ENCODE measurements around the gene EMC1. TPM values are rescaled to one million over a fixed set of nuclear protein-coding genes. Genes with fewer than 3 reads are reported as not detected.
"Not testable (repeated sequence)": the region's sequence is repeated elsewhere in the genome, so short reads cannot be mapped to it uniquely, and the experiment has no call there.

EMC1 gene
- total RNA-seq, 2 experiments from 2014 or later, result 40.2 to 43.2 TPM

- Mint-ChIP-seq H3K36me3 (ENCODE audit: low read depth) (peaks cover 12% of the 10 kb centered on the region), H3K27me3 (ENCODE audit: low read depth) (peaks cover 15% of the 10 kb centered on the region)
- DNase-seq; H3K9me3 Mint-ChIP-seq; intact Hi-C loops (cut with micrococcal nuclease); H3K4me1 Mint-ChIP-seq (ENCODE audit: low read depth); H3K27ac Mint-ChIP-seq; H3K4me3 Mint-ChIP-seq: not testable (repeated sequence)
- CTCF ChIA-PET, result interaction anchor here (1.4 kb wide), 1 partner anchor 309 kb away, joined by 3 read pairs; no protein-coding TSS in a partner anchor
These were observed 22.7 kb upstream of the EMC1 start for GRCh38 chr1:19273844-19274531.

GRCh38 chr1:19273106-19273843 is 22.0 kb upstream of the EMC1 start:
- H3K4me3 Mint-ChIP-seq, result no peak overlapping the region
- intact Hi-C loops (cut with micrococcal nuclease), result no loop called here

GRCh38 chr1:19272064-19272463 is 20.7 kb upstream of the EMC1 start:
- Mint-ChIP-seq H3K9me3 (peaks cover 7% of the 10 kb centered on the region), H3K36me3 (ENCODE audit: low read depth) (peaks cover 12% of the 10 kb centered on the region), H3K4me1 (ENCODE audit: low read depth) (peaks cover 2% of the 10 kb centered on the region), H3K27me3 (ENCODE audit: low read depth) (peaks cover 15% of the 10 kb centered on the region), H3K4me3 (no peak overlapping the region), H3K27ac (no peak overlapping the region)
- no peak for DNase-seq
- CTCF ChIA-PET, result interaction anchor here (0.6 kb wide), 1 partner anchor 11 kb away, joined by 7 read pairs; no protein-coding TSS in a partner anchor
- intact Hi-C loops (cut with micrococcal nuclease), result no loop called here

More at GRCh38 chr1:19273106-19273843, 22.0 kb upstream of the EMC1 start:
- Mint-ChIP-seq H3K36me3 (ENCODE audit: low read depth) (peaks cover 12% of the 10 kb centered on the region), H3K4me1 (ENCODE audit: low read depth) (peaks cover 2% of the 10 kb centered on the region), H3K9me3 (peaks cover 7% of the 10 kb centered on the region), H3K27ac (no peak overlapping the region), H3K27me3 (ENCODE audit: low read depth) (peaks cover 15% of the 10 kb centered on the region)
- CTCF ChIA-PET, result interaction anchor here (1.4 kb wide), 1 partner anchor 310 kb away, joined by 3 read pairs; no protein-coding TSS in a partner anchor
- DNase-seq, result no peak

GRCh38 chr1:19270343-19270730 is 19.0 kb upstream of the EMC1 start:
- H3K36me3 Mint-ChIP-seq (ENCODE audit: low read depth); H3K27ac Mint-ChIP-seq; intact Hi-C loops (cut with micrococcal nuclease); H3K4me1 Mint-ChIP-seq (ENCODE audit: low read depth); CTCF ChIA-PET; H3K9me3 Mint-ChIP-seq; DNase-seq; H3K4me3 Mint-ChIP-seq: not testable (repeated sequence)
- H3K27me3 Mint-ChIP-seq (ENCODE audit: low read depth), result peaks cover 15% of the 10 kb centered on the region

- intact Hi-C loops (cut with micrococcal nuclease); CTCF ChIA-PET; H3K9me3 Mint-ChIP-seq; H3K36me3 Mint-ChIP-seq (ENCODE audit: low read depth); DNase-seq; H3K4me3 Mint-ChIP-seq; H3K4me1 Mint-ChIP-seq (ENCODE audit: low read depth); H3K27ac Mint-ChIP-seq: not testable (repeated sequence)
- H3K27me3 Mint-ChIP-seq (ENCODE audit: low read depth), result peaks cover 15% of the 10 kb centered on the region
These were observed 18.4 kb upstream of the EMC1 start for GRCh38 chr1:19269427-19270342.

GRCh38 chr1:19268445-19268844 is 17.1 kb upstream of the EMC1 start:
- Mint-ChIP-seq H3K9me3 (no peaks in the 10 kb centered on the region), H3K27me3 (ENCODE audit: low read depth) (peaks cover 11% of the 10 kb centered on the region), H3K4me1 (ENCODE audit: low read depth) (no peaks in the 10 kb centered on the region), H3K4me3 (no peak overlapping the region), H3K36me3 (ENCODE audit: low read depth) (peaks cover 5% of the 10 kb centered on the region), H3K27ac (no peak overlapping the region)
- CTCF ChIA-PET, result no interaction called here
- no peak for DNase-seq
- intact Hi-C loops (cut with micrococcal nuclease), result no loop called here

GRCh38 chr1:19262744-19263143 is 11.4 kb upstream of the EMC1 start:
- CTCF ChIA-PET, result interaction anchor here (0.9 kb wide), 1 partner anchor 8 kb away, joined by 3 read pairs; no protein-coding TSS in a partner anchor
- no peak for DNase-seq
- H3K27me3 Mint-ChIP-seq (ENCODE audit: low read depth), result no peaks in the 10 kb centered on the region
- intact Hi-C loops (cut with micrococcal nuclease), result no loop called here
- H3K4me1 Mint-ChIP-seq (ENCODE audit: low read depth), result no peaks in the 10 kb centered on the region
- no peak overlapping the region for H3K4me3 Mint-ChIP-seq
- no peaks in the 10 kb centered on the region for H3K9me3 Mint-ChIP-seq
- H3K36me3 Mint-ChIP-seq (ENCODE audit: low read depth), result peaks cover 10% of the 10 kb centered on the region
- H3K27ac Mint-ChIP-seq, result no peak overlapping the region

GRCh38 chr1:19262047-19262446 is 10.7 kb upstream of the EMC1 start:
- Mint-ChIP-seq H3K4me3 (no peak overlapping the region), H3K27ac (no peak overlapping the region), H3K9me3 (no peaks in the 10 kb centered on the region), H3K36me3 (ENCODE audit: low read depth) (peaks cover 13% of the 10 kb centered on the region), H3K4me1 (ENCODE audit: low read depth) (peaks cover 5% of the 10 kb centered on the region), H3K27me3 (ENCODE audit: low read depth) (no peaks in the 10 kb centered on the region)
- DNase-seq, result no peak
- CTCF ChIA-PET, result interaction anchor here (0.6 to 1.1 kb wide), 2 partner anchors 18 to 248 kb away, joined by 4 to 6 read pairs; no protein-coding TSS in a partner anchor
- intact Hi-C loops (cut with micrococcal nuclease), result no loop called here

GRCh38 chr1:19260211-19261138 is 9.2 kb upstream of the EMC1 start:
- Mint-ChIP-seq H3K27me3 (ENCODE audit: low read depth) (no peaks in the 10 kb centered on the region), H3K4me3 (no peak overlapping the region)

GRCh38 chr1:19258353-19258752 is 7.0 kb upstream of the EMC1 start:
- CTCF ChIA-PET, result interaction anchor here (1.2 kb wide), 1 partner anchor 18 kb away, joined by 3 read pairs; no protein-coding TSS in a partner anchor
- Mint-ChIP-seq H3K4me3 (no peak overlapping the region), H3K9me3 (no peaks in the 10 kb centered on the region), H3K36me3 (ENCODE audit: low read depth) (peaks cover 17% of the 10 kb centered on the region), H3K27me3 (ENCODE audit: low read depth) (no peaks in the 10 kb centered on the region), H3K27ac (no peak overlapping the region), H3K4me1 (ENCODE audit: low read depth) (peaks cover 36% of the 10 kb centered on the region)
- no peak for DNase-seq
- intact Hi-C loops (cut with micrococcal nuclease), result no loop called here

More at GRCh38 chr1:19260211-19261138, 9.2 kb upstream of the EMC1 start:
- Mint-ChIP-seq H3K36me3 (ENCODE audit: low read depth) (peaks cover 16% of the 10 kb centered on the region), H3K4me1 (ENCODE audit: low read depth) (peaks cover 19% of the 10 kb centered on the region), H3K9me3 (no peaks in the 10 kb centered on the region), H3K27ac (no peak overlapping the region)
- intact Hi-C loops (cut with micrococcal nuclease), result no loop called here
- CTCF ChIA-PET, result interaction anchor here (0.6 to 1.1 kb wide), 2 partner anchors 11 to 16 kb away, joined by 4 to 7 read pairs; no protein-coding TSS in a partner anchor
- DNase-seq, result no peak
